Mucosa of stomach (tissue), 1 donor: Measurements from ENCODE around the gene LTA4H.
"Not testable (repeated sequence)": the region's sequence is repeated elsewhere in the genome, so short reads cannot be mapped to it uniquely, and the experiment has no call there.

ENCODE experiments used
- H3K27me3 ChIP-seq: one replicate; pipeline ENCODE4 v1.7.0; 2013; ENCODE audit warnings: mild to moderate bottlenecking, low read length; ENCODE audit not compliant: control insufficient read depth, insufficient read depth
- H3K36me3 ChIP-seq: one replicate; pipeline ENCODE4 v1.7.0; 2013; ENCODE audit warnings: low read length; ENCODE audit not compliant: control insufficient read depth, insufficient read depth
- H3K4me1 ChIP-seq: one replicate; pipeline ENCODE4 v1.7.0; 2013; ENCODE audit warnings: mild to moderate bottlenecking, low read length; ENCODE audit not compliant: control insufficient read depth, insufficient read depth
- H3K4me3 ChIP-seq: one replicate; pipeline ENCODE4 v1.7.0; 2013; ENCODE audit warnings: low read length
- H3K9ac ChIP-seq: one replicate; pipeline ENCODE4 v1.7.0; 2013; ENCODE audit warnings: mild to moderate bottlenecking, low read length, moderate library complexity
- H3K9me3 ChIP-seq: one replicate; pipeline ENCODE4 v1.7.0; 2013; ENCODE audit warnings: mild to moderate bottlenecking, low read length, moderate library complexity; ENCODE audit not compliant: control insufficient read depth
- donor health status: Pancreatic carcinoma.

The LTA4H gene

DNA sequence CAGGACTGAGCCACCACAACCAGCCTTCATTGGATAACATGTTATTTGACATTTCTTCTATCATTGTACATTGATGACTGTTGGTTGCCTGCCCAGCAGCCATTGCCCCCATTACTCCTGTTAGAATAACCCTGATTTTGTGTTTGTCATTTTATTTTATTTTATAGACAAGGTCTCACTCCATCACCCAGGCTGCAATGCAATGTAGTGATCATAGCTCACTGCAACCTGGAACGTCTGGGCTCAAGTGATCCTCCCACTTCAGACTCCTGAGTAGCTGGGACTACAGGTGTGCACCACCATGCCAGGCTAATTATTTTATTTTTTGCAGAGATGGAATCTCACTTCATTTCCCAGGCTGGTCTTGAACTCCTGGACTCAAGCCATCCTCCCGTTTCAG is 33.2 kb upstream of the LTA4H start:
- H3K4me1 ChIP-seq, result peaks cover 11% of the 10 kb centered on the region
- H3K4me3 ChIP-seq, result no peak overlapping the region
- no peak overlapping the region for H3K9ac ChIP-seq
- no peaks in the 10 kb centered on the region for H3K36me3 ChIP-seq
- no peaks in the 10 kb centered on the region for H3K27me3 ChIP-seq
- H3K9me3 ChIP-seq, result no peaks in the 10 kb centered on the region

DNA sequence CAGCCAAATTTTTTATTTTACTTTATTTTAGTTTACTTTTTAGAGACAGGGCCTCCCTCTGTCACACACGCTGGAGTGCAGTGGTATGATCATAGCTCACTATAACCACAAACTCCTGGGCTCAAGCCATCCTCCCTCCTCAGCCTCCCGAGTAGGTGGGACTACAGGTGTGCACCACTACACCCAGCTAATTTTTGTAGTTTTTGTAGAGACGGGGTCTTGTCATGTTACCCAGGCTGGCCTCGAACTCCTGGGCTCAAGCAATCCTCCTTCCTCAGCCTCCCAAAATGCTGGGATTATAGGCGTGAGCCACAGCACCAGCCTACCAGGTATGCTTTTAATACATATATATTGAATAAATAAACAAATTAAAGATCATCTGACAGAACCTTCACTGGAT is 32.7 kb upstream of the LTA4H start:
- Histone ChIP-seq H3K9ac (no peak overlapping the region), H3K9me3 (no peaks in the 10 kb centered on the region), H3K27me3 (no peaks in the 10 kb centered on the region), H3K4me3 (no peak overlapping the region), H3K36me3 (no peaks in the 10 kb centered on the region), H3K4me1 (peaks cover 6% of the 10 kb centered on the region)

DNA sequence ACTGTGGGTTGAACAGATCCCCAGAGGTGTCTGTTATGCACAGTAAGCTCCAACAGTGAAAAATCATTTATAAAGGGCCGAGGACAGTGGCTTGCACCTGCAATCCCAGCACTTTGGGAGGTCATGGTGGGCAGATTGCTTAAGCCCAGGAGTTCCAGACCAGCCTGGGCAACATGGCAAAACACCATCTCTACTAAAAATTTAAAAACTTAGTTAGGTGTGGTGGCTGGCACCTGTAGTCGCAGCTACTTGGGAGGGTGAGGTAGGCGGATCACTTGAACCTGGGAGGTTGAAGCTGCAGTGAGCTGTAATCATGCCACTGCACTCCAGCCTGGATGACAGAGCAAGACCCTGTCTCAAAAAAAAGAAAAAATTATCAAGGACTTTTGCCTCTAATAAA is 30.4 kb upstream of the LTA4H start:
- not testable (repeated sequence) for H3K27me3 ChIP-seq, H3K4me3 ChIP-seq, H3K9me3 ChIP-seq, H3K9ac ChIP-seq, H3K36me3 ChIP-seq, H3K4me1 ChIP-seq

DNA sequence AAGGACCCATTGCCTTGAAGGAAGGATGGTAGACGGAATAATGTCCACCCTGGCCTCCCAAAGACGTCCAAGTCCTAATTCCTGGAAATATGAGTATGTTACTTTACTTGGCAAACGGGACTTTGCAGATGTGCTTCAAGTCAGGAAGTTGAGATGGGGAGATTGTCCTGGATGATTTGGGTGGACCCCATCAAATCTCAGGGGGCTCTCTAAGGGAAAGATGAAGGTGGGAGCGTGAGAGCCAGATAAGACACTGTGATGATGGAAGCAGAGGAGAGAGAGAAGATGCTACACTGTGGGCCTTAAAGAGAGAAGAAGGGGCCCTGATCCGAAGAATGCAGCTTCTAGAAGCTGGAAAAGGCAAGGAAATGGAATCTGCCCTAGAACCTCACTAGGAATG is 29.6 kb upstream of the LTA4H start:
- H3K27me3 ChIP-seq, result no peaks in the 10 kb centered on the region
- no peak overlapping the region for H3K9ac ChIP-seq
- no peak overlapping the region for H3K4me3 ChIP-seq
- no peaks in the 10 kb centered on the region for H3K9me3 ChIP-seq
- H3K4me1 ChIP-seq, result no peaks in the 10 kb centered on the region
- H3K36me3 ChIP-seq, result no peaks in the 10 kb centered on the region

DNA sequence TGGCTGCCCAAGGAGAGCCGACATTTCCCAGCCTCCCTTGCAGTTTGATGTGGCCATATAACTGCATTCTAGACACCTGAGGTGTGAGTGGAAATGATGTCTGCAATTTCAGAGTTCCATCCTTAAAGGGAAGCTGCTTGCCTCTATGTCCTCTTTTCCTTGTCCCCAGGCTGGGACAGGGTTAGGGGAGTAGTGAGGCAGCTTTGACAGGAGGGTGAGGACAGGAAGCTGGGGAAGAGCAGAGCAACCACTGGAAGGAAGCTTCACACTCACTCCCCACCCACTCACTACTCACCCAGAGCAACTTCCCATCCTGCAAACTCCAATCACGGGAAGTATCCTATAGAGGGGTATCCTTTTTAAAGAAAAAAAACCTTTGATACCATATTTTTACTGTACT is 28.9 kb upstream of the LTA4H start:
- H3K9me3 ChIP-seq, result no peaks in the 10 kb centered on the region
- no peaks in the 10 kb centered on the region for H3K27me3 ChIP-seq
- H3K36me3 ChIP-seq, result no peaks in the 10 kb centered on the region
- no peaks in the 10 kb centered on the region for H3K4me1 ChIP-seq
- no peak overlapping the region for H3K4me3 ChIP-seq
- no peak overlapping the region for H3K9ac ChIP-seq

DNA sequence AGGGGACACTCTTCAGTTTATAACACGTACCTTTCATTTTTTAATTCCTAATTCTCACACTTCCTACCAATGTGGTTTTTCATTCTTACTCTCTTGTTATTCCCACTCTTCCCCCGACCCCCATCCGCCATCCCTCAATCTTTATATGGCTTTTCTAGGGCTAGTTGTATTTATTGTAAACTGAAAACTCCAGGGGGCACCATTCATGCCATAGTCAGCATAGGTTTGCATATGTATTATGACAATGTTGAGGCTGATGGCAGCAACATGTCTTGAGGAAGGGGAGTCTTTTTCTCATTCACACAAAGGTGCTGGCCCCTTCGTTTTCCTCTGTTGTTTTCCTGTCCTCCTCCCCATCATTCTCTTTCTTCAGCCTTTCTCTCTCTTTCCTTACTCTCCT is 27.7 kb upstream of the LTA4H start:
- Histone ChIP-seq H3K36me3 (no peaks in the 10 kb centered on the region), H3K4me1 (no peaks in the 10 kb centered on the region), H3K9me3 (no peaks in the 10 kb centered on the region), H3K4me3 (no peak overlapping the region), H3K27me3 (no peaks in the 10 kb centered on the region), H3K9ac (no peak overlapping the region)

DNA sequence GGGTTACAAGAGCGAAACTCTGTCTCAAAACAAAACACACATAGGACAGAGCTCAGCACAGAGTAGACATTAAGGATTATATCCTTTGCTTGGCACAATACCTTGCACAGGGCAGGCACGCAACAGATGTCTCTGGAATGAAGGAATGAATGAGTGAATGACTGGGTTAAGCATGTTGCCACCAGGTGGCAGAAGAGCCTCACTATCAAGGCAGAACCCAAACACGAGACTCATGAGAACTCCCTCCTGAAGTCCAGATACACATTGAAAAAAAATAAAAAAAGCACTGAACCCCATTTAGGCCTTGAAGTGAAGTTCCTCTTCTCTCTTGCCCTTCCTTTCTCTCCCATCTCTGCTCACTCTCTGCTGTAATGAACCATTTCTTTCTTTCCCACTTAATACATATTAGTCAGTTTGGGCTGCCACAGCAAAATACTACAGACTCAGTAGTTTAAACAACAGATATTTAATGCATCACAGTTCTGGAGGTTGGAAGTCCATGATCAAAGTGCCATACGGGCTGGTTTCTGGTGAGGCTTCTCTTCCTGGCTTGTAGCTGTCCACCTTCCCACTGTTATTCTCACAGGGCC is 26.6 kb upstream of the LTA4H start:
- Histone ChIP-seq H3K36me3 (no peaks in the 10 kb centered on the region), H3K27me3 (no peaks in the 10 kb centered on the region)

DNA sequence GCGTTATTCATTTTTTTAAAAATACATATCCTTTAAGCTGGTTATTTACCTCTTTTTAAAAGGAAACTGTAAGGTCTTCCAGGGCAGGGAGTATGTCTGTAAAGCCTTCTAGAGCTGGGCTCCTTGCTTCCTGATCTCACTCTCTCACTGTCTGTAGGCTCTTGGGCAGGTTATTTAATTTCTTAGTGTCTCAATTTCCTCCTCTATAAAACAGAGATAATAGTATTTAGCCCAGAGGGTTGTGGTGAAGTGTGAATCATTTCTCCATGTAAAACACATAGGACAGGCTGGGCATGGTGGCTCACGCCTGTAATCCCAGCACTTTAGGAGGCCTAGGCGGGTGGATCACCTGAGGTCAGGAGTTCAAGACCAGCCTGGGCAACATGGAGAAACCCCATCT is 25.9 kb upstream of the LTA4H start:
- Histone ChIP-seq H3K4me3 (no peak overlapping the region), H3K4me1 (no peaks in the 10 kb centered on the region), H3K9me3 (no peaks in the 10 kb centered on the region), H3K9ac (no peak overlapping the region), H3K27me3 (no peaks in the 10 kb centered on the region), H3K36me3 (no peaks in the 10 kb centered on the region)

More for the DNA sequence above, 26.6 kb upstream of the LTA4H start:
- Histone ChIP-seq H3K9ac (no peak overlapping the region), H3K4me3 (no peak overlapping the region), H3K9me3 (no peaks in the 10 kb centered on the region), H3K4me1 (no peaks in the 10 kb centered on the region)

DNA sequence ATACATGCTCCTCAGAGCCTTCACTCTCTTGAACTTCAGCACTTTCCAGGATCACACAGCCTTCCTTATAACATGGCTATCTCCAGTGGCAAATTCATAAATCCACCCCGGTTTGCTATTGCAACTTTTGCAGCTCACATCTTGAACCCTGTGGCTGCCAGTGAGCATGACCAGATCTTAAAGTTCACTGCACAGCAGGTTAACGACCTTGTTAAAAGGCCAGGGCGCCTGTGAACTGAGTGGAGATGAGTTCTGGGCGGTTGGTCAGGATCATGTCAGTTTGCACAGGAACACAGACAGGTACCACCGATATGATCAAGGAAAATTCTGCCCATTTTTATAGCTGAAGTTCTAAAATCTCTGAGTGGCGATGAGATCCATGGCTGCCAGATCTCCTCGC is 24.7 kb upstream of the LTA4H start:
- Histone ChIP-seq H3K27me3 (no peaks in the 10 kb centered on the region), H3K4me3 (no peak overlapping the region), H3K9me3 (no peaks in the 10 kb centered on the region)

DNA sequence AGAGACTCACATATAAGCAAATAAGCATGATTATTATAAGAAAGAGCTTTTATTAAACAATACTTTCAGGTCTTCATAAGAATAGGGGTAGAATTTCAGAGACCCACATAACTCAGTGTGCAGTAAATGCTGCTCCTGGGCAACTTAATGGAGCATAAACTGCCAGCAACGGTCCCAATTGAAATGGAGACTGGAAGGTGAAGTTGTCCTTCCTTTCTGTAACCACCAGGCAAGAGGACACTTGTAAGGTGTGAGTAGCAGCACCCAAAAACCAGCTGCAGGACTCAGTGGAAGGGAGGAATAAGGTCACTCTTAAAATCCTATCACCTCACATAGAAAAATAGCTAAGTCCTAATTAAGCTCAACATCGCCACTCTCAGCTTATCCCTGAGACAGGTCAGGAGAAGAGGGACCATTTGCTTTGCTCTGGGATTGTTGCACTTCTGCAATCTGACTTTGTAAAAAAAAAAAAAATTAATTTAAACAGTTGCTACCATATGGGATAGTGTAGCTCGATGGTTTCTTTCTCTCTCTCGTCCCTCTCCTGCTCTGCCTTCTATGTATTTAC is 22.7 kb upstream of the LTA4H start:
- Histone ChIP-seq H3K4me1 (no peaks in the 10 kb centered on the region), H3K27me3 (no peaks in the 10 kb centered on the region), H3K4me3 (no peak overlapping the region)

More for the DNA sequence above, 24.7 kb upstream of the LTA4H start:
- no peaks in the 10 kb centered on the region for H3K4me1 ChIP-seq
- H3K9ac ChIP-seq, result no peak overlapping the region
- H3K36me3 ChIP-seq, result no peaks in the 10 kb centered on the region

DNA sequence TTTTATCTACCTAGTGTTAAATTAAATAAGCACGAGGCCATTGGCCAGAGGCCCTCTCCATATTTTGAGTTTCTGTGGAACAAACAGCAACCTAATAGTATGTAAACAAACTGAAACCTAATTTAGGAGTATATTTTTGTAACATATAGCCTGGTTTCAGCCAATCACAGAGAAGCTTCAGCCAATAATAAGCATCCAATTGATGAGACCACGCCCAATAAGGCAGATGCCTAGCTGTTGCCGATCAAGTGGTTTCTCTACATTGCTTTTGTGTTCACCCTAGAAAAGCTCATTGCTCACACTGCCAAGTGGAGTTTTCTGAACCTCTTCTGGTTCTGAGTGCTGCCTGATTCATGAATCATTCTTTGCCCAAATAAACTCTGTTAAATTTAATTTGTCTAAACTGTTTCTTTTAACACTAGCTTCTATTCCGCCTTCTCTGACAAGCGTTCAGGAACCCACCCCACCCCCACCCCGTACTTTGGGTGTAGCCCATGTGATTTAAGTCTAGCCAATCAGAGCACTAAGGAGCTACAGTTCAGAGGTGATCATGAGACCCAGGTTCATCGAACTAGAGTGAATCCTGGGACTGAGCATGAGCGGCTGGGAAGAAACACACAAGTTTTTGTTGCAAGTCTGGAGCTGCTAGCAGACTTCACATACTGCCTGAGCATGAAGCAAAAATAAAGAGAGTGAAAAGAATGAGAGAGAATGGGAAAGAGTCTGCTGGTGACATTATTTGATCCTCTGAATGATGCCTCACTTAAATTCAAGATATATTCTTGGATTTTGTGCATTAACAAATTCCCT is 21.5 kb upstream of the LTA4H start:
- Histone ChIP-seq H3K4me3 (no peak overlapping the region), H3K9ac (no peak overlapping the region), H3K4me1 (no peaks in the 10 kb centered on the region), H3K36me3 (no peaks in the 10 kb centered on the region), H3K9me3 (no peaks in the 10 kb centered on the region), H3K27me3 (no peaks in the 10 kb centered on the region)

More for the DNA sequence above, 22.7 kb upstream of the LTA4H start:
- no peaks in the 10 kb centered on the region for H3K9me3 ChIP-seq
- no peaks in the 10 kb centered on the region for H3K36me3 ChIP-seq
- H3K9ac ChIP-seq, result no peak overlapping the region

DNA sequence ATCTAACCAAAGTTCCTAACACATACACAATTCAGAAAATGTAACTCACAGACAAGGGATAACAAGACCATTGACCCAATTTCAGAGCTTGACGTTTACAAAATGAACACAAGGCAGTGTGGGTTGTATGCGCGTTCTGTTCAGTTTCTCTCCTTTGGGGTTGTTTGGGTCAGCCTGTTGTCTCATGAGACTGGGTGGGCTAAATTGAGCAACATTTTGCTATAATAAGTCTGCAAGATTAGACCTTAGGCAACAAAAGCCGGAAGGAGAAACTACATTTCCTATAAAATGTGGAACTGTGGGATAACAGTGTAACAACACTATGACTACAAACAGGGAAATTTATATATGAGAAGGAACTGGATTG is 18.8 kb upstream of the LTA4H start:
- Histone ChIP-seq H3K4me3 (no peak overlapping the region), H3K27me3 (no peaks in the 10 kb centered on the region), H3K9me3 (no peaks in the 10 kb centered on the region), H3K36me3 (no peaks in the 10 kb centered on the region), H3K9ac (no peak overlapping the region), H3K4me1 (peaks cover 4% of the 10 kb centered on the region)
